SU-DHL-6 (cell line): ENCODE measurements around the gene TOR1A.

ENCODE experiments used
- EZH2phosphoT487 ChIP-seq: fragments of 200-600 bp; sonication (generic), shearing (Covaris generic); conservative IDR thresholded peaks from 2 replicates; pipeline ENCODE4 v1.6.1; 2018; ENCODE audit warnings: mild to moderate bottlenecking, antibody characterized with exemption, low read length, moderate library complexity, mixed read lengths
- TF ChIP-seq, protein P1 (sequence below): fragments of 200-600 bp; sonication (generic); IDR thresholded peaks from one replicate; pipeline ENCODE4 v1.5.1; 2017; ENCODE audit warnings: antibody characterized with exemption, mild to moderate bottlenecking, low read length, moderate library complexity; ENCODE audit not compliant: insufficient read depth, poor library complexity, severe bottlenecking

GRCh38 chr9:129776566-129776937 lies 47.4 kb downstream of the TOR1A start:
- TF ChIP-seq, protein P1, sequence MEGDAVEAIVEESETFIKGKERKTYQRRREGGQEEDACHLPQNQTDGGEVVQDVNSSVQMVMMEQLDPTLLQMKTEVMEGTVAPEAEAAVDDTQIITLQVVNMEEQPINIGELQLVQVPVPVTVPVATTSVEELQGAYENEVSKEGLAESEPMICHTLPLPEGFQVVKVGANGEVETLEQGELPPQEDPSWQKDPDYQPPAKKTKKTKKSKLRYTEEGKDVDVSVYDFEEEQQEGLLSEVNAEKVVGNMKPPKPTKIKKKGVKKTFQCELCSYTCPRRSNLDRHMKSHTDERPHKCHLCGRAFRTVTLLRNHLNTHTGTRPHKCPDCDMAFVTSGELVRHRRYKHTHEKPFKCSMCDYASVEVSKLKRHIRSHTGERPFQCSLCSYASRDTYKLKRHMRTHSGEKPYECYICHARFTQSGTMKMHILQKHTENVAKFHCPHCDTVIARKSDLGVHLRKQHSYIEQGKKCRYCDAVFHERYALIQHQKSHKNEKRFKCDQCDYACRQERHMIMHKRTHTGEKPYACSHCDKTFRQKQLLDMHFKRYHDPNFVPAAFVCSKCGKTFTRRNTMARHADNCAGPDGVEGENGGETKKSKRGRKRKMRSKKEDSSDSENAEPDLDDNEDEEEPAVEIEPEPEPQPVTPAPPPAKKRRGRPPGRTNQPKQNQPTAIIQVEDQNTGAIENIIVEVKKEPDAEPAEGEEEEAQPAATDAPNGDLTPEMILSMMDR: no peak
- no peak for TF ChIP-seq EZH2phosphoT487
